GM18951 (cell line): ENCODE measurements around the gene APBB1IP.
"Not testable (repeated sequence)": the region's sequence is repeated elsewhere in the genome, so short reads cannot be mapped to it uniquely, and the experiment has no call there.

ENCODE experiments used
- POLR2A ChIP-seq: IDR thresholded peaks from 4 replicates; pipeline ENCODE4 v1.6.1; 2011; ENCODE audit warnings: mild to moderate bottlenecking; ENCODE audit not compliant: insufficient read length, insufficient read depth; ENCODE audit errors: extremely low read depth
- in situ Hi-C: fragments of 300-500 bp; cut with MboI; formaldehyde crosslinking; loops from one replicate; pipeline ENCODE4 v1.12.0; 2022; ENCODE audit warnings: low sequenced_read_pairs, mixed read lengths, inconsistent platforms; ENCODE audit not compliant: unreplicated experiment

APBB1IP gene

DNA sequence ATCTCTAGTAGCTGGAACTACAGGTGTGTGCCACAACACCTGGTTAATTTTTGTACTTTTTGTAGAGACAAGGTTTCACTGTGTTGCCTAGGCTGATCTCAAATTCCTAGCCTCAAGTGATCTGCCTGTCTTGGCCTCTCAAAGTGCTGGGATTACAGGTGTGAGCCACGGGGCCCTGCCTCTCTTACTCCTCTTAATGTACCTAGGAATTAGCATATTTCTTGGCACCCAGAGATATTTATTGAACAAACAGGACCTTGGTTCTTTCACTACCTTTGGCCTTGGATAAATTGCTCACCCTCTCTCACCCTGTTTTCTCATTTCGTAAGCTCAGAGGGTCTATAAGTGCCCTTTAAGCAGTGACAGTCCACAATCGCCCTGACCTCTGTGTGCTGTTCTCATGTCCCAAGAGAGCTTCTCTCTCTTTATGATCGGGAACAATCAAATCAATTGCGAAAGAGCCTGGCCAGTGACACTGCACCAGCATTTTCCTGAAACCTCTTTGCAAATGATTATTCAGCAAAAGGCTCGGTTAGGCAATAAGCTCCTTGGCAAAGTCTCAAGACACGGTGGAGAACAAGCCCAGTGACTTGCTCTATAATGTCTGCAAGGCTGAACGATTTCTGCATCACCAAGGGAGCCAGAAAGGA, 117.7 kb downstream of the APBB1IP start:
- TF ChIP-seq POLR2A = no peak
- in situ Hi-C loops = no loop called here

DNA sequence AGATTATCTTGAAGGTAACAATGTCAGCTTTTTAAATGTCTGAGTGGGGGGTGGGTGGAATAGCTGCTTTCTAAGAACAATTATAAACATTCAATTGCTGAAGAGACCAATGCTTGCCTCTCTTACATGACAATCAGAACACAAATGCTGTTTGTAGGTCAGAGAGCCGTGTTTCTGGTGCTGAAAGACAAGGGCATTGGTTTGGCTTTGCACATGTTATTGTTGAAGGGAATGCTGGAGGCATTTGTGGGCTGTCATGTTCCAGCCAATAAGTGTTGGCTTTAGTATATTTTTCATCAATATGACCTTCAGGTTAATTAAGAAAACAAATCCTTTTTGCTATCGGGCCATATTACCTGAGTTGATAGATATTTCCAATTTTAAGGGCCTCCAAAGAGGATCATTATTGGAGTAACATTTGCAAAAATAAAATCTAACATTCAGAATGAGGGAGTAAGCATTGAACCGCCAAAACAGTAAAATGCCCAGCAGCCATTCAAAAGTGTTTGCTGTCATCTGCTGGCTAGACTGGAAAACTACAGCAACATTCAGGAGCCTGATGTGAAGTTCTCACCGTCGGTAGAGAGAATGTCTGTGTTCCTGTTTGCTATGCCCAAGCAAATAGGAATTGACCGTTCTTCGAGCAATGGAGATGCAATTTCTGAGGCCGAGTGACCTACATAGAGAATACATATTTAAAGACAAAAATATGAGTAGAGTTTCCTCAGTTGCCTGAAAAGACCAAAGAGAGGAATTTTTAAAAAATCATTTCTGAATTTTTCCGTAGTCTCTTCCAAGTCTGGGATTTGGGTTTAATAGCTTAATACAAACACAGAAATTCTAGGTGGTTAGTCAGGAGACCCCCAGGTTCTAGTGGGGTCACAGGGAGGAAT, 118.9 kb downstream of the APBB1IP start:
- no peak for TF ChIP-seq POLR2A
- in situ Hi-C loops = no loop called here

DNA sequence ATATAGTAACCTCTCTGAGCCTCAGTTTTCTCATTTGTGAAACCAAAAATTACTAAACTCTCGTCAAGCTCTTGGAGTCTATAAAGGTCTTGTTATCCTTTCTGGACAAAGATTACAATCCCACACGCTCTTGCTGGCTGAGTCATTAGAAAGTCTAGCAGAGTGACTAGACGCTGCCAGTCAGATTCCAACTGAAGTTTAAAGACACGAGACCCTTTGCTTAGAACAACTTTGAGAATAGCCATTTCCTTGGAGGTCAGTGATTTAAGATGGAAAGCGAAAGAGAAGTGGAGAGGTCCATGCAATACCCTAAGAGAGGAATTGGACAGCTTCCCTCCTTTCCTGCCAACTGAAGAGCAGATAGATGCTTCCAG, 119.5 kb downstream of the APBB1IP start:
- TF ChIP-seq POLR2A = no peak
- in situ Hi-C loops = no loop called here

DNA sequence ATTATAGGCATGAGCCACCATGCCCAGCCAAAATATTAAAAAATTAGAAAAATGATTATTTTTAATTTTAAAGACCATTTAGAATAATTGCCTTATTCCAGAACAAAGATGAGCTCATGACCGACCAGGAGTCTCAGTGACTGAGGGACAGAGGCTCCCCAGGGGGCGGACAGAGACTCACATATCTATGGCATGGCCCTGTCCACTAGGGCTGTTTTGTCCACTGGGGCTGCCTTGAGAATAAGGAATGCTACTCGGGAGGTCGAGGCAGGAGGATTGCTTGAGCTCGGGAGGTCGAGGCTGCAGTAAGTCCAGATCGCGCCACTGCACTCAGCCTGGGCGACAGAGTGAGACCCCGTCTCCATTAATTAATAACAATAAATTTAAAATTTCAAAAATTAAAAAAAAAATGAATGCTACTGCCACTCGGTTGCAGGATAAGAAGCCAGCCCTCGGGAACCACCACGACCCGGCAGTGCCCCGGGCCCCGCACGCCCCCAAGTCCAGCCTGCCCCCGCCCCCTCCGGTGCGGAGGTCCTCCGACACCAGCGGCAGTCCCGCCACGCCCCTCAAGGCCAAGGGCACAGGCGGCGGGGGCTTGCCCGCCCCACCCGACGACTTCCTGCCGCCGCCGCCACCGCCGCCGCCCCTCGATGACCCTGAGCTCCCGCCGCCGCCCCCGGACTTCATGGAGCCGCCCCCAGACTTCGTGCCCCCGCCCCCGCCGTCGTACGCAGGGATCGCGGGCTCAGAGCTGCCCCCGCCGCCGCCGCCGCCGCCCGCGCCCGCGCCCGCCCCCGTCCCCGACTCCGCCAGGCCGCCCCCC, 128.6 kb downstream of the APBB1IP start:
- in situ Hi-C loops = no loop called here
- no peak for TF ChIP-seq POLR2A

DNA sequence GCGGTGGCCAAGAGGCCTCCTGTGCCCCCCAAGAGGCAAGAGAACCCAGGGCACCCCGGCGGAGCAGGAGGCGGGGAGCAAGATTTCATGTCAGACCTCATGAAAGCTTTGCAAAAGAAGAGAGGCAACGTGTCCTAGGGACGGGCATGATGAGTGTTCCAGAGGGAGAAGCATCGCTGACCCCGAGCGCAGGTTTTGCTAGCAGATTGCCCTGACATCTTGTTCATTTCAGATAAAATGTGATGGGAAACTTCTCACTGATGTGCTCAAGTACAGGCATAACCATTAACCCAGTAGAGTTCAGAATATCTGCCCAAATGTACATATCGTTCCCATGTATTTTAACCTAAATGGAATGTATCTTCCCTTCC, 129.2 kb downstream of the APBB1IP start:
- TF ChIP-seq POLR2A = no peak
- in situ Hi-C loops = no loop called here

DNA sequence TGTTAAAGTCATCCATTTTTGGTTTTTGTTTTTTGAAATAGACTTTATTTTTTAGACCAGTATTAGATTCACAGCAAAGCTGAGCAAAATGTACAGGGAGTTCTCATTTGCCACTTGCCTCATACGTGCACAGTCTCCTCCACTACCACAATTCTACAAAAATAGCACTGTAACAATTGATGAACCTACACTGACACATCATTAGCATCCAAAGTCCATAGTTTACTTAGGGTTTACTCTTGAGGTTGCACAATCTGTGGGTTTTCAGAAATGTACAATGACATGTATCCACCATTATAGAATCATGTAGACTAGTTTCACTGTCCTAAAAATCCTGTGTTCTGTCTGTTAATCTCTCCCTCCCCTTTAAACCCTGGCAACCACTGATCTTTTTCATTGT, 133.5 kb downstream of the APBB1IP start:
- in situ Hi-C loops = loop anchor here (5.0 kb wide), 2 partner anchors 56 to 751 kb away; no protein-coding TSS in a partner anchor
- TF ChIP-seq POLR2A = no peak

DNA sequence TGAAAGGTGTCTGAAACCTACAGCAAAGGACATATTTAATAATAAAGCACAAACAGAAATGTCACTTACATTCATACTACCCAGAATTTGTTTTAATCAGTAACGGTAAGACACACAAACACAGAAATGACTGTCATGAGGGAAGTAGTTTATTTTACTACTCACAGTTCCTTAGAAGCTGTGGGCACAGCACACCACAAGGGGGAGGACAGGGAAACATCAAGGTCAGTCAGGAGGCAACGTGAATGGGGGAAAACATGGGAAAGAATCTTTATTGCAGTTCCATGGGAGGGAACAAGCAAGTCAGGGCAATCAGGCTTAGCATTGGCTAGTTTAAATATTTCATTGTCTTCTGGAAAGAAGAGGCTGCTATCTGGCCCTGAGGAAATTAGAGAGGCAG, 135.5 kb downstream of the APBB1IP start:
- TF ChIP-seq POLR2A = no peak
- in situ Hi-C loops = loop anchor here (5.0 kb wide), 2 partner anchors 54 to 749 kb away; no protein-coding TSS in a partner anchor

DNA sequence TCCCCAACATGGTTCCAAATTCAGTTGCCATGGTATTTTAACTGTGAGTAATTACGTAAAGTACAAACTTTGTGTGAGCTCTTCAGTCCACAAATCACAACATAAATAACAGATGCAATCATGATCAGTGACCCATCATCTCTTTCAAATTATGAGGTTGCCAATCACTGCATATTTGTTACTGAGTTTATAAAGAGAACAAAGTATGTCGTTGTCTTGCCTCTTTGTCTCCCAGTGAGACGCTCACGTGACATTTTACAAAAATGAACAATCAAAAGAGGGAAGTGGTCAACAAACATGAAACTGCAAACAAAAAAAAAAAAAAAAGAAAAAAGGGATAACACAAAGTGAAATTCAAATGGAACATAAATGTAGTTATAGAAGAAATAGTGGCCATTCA, 136.6 kb downstream of the APBB1IP start:
- TF ChIP-seq POLR2A = no peak
- in situ Hi-C loops = loop anchor here (5.0 kb wide), 2 partner anchors 53 to 748 kb away; no protein-coding TSS in a partner anchor

DNA sequence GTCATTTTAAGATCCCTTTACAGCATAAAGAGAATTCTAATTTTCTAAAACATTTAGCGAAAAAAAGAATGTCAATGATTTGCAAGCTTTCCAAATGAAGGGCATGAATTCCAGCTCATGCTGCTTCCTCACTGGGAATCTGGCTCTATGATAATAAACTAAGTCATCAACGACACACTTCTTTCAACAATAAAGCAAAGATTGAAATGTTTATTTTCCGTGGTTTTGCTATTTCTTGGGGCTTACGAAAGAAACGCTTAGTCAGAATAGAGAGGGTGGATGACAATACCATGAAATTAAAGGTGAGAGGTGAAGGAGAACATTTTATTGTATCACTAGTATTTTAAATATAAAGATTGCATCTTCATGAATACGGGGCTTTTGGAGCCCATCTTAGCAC, 140.2 kb downstream of the APBB1IP start:
- in situ Hi-C loops = not testable (repeated sequence)

DNA sequence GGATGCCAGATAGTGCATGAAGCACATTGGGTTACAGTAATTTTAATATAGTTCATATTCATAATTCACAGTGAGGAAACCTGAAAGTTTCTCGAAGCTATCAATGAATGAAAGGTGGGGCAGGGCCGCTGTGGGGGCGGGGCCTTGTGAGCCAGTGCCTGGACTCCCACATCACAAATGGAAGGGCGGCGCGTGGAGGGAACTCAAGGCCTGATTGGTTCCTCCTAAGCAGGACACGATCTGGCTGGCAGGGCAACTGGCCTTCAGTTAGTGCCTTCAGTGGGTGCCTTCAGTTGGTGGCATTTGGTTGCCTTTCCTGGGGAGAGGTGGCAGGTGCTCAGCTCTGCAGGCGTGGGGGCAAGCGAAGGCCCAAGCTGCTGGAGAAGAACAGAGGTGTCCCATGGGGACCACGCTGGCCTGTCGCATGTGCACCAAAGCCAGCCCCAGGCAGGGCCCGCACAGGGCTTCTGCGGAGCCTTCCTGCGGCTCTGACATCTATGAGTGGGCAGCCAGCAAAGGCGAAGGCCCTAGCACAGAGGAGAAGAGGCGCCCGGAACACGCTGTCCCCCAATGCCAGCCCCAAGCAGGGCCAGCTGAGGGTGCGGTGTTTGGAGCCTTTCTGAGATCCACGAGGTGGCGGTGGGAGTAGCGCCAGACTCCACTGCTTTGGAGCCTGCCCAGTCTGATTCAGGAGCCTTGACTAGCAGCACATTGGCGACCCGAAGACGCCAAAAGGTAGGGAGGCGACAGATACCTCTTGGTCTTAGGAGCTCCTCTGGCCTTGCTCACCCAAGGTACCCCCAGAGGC, 141.3 kb downstream of the APBB1IP start:
- no peak for TF ChIP-seq POLR2A
- in situ Hi-C loops = no loop called here

DNA sequence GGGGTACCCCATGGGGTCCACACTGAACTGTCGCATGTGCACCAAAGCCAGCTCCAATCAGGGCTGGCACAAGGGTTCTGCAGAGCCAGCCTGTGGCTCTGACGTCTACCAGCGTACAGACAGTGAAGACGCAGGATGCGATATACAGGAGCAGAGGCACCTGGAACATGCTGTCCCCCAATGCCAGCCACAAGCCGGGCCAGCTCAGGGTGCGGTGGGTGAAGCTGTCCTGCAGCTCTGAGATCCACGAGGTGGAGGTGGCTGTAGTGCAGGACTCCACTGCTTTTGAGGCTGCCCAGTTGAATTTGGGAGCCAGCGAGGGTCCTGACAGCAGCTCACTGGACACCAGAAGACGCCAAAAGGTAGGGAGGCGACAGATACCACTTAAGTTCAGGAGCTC, 148.1 kb downstream of the APBB1IP start:
- no peak for TF ChIP-seq POLR2A
- in situ Hi-C loops = no loop called here

DNA sequence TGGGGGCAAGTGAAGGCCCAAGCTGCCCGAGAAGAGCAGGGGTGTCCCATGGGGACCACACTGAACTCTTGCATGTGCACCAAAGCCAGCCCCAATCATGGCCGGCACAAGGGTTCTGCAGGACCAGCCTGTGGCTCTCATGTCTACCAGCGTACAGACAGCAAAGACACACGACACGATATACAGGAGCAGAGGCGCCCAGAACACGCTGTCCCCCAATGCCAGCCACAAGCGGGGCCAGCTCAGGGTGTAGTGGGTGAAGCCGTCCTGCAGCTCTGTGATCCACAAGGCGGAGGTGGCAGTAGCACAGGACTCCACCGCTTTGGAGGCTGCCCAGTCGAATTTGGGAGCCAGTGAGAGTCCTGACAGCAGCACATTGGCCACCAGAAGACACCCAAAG, 150.5 kb downstream of the APBB1IP start:
- in situ Hi-C loops = no loop called here
- no peak for TF ChIP-seq POLR2A

DNA sequence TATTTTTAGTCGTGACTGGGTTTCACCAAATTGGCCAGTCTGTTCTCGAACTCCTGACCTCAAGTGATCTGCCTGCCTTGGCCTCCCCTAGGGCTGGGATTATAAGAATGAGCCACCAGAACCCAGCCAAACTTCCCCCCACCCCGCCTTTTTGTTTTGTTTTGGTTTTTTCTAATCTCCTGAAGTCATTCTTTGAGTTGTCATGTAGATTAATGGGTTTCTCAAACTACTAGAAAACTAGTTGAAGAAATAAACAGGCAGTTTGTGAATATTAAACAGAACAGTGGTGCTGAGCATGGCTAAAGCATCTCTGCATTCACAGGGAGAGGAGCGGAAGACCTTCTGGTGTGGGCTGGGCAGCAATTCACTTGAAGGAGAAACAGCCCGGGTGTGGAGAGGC, 151.7 kb downstream of the APBB1IP start:
- in situ Hi-C loops = not testable (repeated sequence)

DNA sequence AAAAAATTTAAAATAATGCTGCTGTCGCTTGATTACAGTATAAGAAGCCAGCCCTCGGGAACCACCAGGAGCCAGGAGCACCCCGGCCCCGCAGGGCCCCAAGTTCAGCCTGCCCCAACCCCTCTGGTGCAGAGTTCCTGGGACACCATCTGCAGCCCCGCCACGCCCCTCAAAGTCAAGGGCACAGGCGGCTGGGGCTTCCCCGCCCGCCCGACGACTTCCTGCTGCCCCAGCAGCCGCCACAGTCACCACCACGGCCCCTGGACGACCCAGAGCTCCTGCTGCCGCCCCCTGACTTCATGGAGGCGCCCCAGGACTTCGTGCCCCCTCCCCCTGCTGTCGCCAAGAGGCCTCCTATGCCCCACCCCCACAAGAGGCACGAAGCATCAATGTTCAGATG, 155.8 kb downstream of the APBB1IP start:
- TF ChIP-seq POLR2A = no peak
- in situ Hi-C loops = no loop called here

DNA sequence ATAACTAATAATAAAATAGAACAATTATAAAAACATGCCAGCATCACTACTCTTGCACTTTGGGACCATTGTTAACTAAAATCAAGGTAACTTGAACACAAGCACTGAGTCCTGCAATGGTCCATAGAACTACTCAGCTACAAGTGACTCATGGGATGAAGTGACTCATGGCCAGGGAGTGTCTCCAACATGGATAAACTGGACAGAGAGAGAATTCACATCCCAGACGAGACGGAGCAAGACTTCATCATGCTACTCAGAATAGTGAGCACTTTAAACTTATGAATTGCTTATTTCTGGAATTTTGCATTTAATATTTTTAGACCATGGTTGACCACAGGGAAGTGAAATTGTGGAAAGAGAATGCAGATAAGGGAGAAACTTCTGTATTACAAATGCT, 165.1 kb downstream of the APBB1IP start:
- in situ Hi-C loops = not testable (repeated sequence)

DNA sequence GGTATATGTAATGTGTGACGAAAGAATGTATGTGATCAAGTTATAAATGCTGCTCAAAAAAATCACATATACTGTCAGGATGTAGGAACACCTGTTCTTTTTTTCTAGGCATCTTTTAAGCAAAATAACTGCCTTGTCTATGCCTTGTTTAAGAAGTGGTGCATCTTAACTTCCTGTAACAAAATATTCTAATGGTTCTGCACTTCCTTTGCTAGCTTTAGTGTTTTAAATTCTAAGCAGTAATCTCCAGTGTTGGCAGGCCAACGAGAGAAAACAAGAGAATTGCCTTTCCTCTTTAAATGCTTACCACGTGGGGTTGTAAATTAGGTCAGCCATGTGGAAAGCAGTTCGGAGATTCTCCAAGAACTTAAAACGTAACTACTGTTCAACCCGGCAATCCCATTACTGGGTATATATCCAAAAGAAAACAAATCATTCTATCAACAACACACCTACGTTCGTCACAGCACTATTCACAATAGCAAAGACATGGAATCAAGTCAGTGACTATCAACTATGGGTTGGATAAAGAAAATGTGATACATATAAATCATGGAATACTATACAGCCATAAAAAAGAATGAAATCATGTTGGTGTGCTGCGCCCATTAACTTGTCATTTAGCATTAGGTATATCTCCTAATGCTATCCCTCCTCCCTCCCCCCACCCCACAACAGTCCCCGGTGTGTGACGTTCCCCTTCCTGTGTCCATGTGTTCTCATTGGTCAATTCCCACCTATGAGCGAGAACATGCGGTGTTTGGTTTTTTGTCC, 166.4 kb downstream of the APBB1IP start:
- in situ Hi-C loops = not testable (repeated sequence)

DNA sequence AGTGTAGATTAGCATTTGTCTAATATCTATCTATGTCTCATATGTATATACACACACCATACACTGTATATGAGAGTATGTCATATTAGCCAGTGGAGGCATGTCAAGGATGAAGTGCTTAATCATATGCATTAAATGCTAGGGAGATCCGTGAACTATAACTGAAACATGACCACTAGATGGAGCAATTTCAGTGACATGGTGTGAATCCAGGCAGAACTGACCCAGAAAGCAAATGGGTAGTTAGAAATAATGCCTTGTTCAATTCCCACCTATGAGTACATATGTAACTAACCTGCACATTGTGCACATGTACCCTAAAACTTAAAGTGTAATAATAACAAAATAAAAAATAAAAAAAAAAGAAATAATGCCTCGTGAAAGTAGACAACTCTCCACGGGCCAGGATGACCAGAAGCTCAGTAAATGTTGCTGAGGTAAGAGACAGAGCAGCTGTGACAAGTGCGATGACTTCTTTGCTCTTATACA, 168.3 kb downstream of the APBB1IP start:
- in situ Hi-C loops = not testable (repeated sequence)
